Body of pancreas (tissue), 4 donors: ENCODE results near the gene TSHZ3. TPM values are rescaled to one million over a fixed set of nuclear protein-coding genes. Genes with fewer than 3 reads are reported as not detected.

ENCODE experiments used
- ATAC-seq: fragments of 150-250 bp; one replicate; pipeline ENCODE4 v1.9.1; 2016
- DNase-seq, 4 donors: peaks; one replicate each; pipeline ENCODE4 v3.0.0-alpha.2; 2019
- H3K27ac ChIP-seq, 4 donors: fragments of 200-600 bp; sonication (generic); 1 replicate in 3 of 4; 2 replicates in 1 of 4; pipeline versions ENCODE4 v1.5.1 to v1.6.1; 2016 to 2019; ENCODE audit warnings: mild to moderate bottlenecking in 1 of 4, mixed read lengths in 1 of 4, moderate library complexity in 1 of 4
- H3K27me3 ChIP-seq, 2 donors: fragments of 200-600 bp; sonication (generic); one replicate each; pipeline ENCODE4 v1.6.0; 2016; ENCODE audit warnings: mild to moderate bottlenecking in 1 of 2
- H3K36me3 ChIP-seq, 2 donors: fragments of 200-600 bp; sonication (generic); replicated peaks in 1 of 2; 2 replicates each; pipeline ENCODE4 v1.5.1; 2016; ENCODE audit warnings: low read depth in 2 of 2; ENCODE audit not compliant: insufficient read depth in 1 of 2
- H3K4me1 ChIP-seq: fragments of 200-600 bp; sonication (generic); one replicate; pipeline ENCODE4 v1.6.0; 2016
- H3K4me3 ChIP-seq, 2 donors: fragments of 200-600 bp; sonication (generic); 1 replicate in 1 of 2; 2 replicates in 1 of 2; pipeline ENCODE4 v1.5.1; 2016 to 2019
- H3K9me3 ChIP-seq, 3 donors: fragments of 200-600 bp; sonication (generic); 1 replicate in 2 of 3; 2 replicates in 1 of 3; pipeline ENCODE4 v1.5.1; 2016
- CTCF ChIP-seq, 7 experiments: fragments of 450-650 bp in 4 of 7; fragments of 200-600 bp in 3 of 7; sonication (generic) in 3 of 7; IDR thresholded peaks; one replicate each; pipeline ENCODE4 v1.5.1; 2016 to 2019; ENCODE audit warnings: antibody characterized with exemption in 7 of 7
- POLR2A ChIP-seq, 3 donors: fragments of 450-650 bp; IDR thresholded peaks; one replicate each; pipeline ENCODE4 v1.6.1; 2016; ENCODE audit warnings: antibody characterized with exemption in 3 of 3, mild to moderate bottlenecking in 2 of 3
- WGBS, 2 donors: methylation state at CpG; one replicate each; pipeline ENCODE4 v1.1.5; 2017; 5-methylcytosine and 5-hydroxymethylcytosine counted together
- intact Hi-C: fragments of 100-400 bp; cut with DNase I; formaldehyde crosslinking; loops from one replicate; pipeline ENCODE4 v1.15.1; 2023
- total RNA-seq, 2 donors: library from RNA; depleted of rRNA; stranded (reverse); fragments of >200 nt; gene quantifications; one replicate each; pipeline ENCODE4 v1.1.0, GENCODE V29; 2016

The TSHZ3 gene
- total RNA-seq, 2 donors from 2014 or later = 1.3 to 3.0 TPM

GRCh38 chr19:31317093-31317492 is 32.1 kb downstream of the TSHZ3 start:
- Histone ChIP-seq H3K9me3 (no peaks in the 10 kb centered on the region), H3K36me3 (no peaks in the 10 kb centered on the region), H3K27ac (no peak overlapping the region), H3K27me3 (no peaks in the 10 kb centered on the region), H3K4me1 (peaks cover 4% of the 10 kb centered on the region), H3K4me3 (no peak overlapping the region)
- TF ChIP-seq POLR2A (IDR thresholded peaks at IDR 0.05) = no peak
- TF ChIP-seq CTCF (IDR thresholded peaks at IDR 0.05) = no peak
- DNase-seq = no peak
- intact Hi-C loops = no loop called here
- WGBS, 2 donors = 75 to 83% methylated on average over 5 to 6 of the region's 6 CpGs
- no peak for ATAC-seq

- H3K36me3 ChIP-seq = no peaks in the 10 kb centered on the region
- H3K27me3 ChIP-seq = no peaks in the 10 kb centered on the region
- peaks cover 4% of the 10 kb centered on the region for H3K4me1 ChIP-seq
- H3K27ac ChIP-seq = peak overlapping the region in 2 of 4 donors; percentile 18 to 54
- intact Hi-C loops = no loop called here
- no peaks in the 10 kb centered on the region for H3K9me3 ChIP-seq
- peak; percentile 68 for ATAC-seq
- 57 to 61% methylated on average over 12 of the region's 12 CpGs for WGBS, 2 donors
- TF ChIP-seq POLR2A (IDR thresholded peaks at IDR 0.05) (no peak), CTCF (IDR thresholded peaks at IDR 0.05) (no peak)
- DNase-seq = peak in 2 of 4 donors; percentile 19 to 54
- H3K4me3 ChIP-seq = no peak overlapping the region
Measured at GRCh38 chr19:31316201-31316951, 32.9 kb downstream of the TSHZ3 start.

- no peaks in the 10 kb centered on the region for H3K36me3 ChIP-seq
- H3K4me1 ChIP-seq = peaks cover 4% of the 10 kb centered on the region
- H3K27ac ChIP-seq = no peak overlapping the region
- DNase-seq (no peak), ATAC-seq (no peak)
- 45 to 49% methylated on average over 5 of the region's 5 CpGs for WGBS, 2 donors
- intact Hi-C loops = no loop called here
- TF ChIP-seq CTCF (IDR thresholded peaks at IDR 0.05) (no peak), POLR2A (IDR thresholded peaks at IDR 0.05) (no peak)
- H3K27me3 ChIP-seq = no peaks in the 10 kb centered on the region
- H3K4me3 ChIP-seq = no peak overlapping the region
- no peaks in the 10 kb centered on the region for H3K9me3 ChIP-seq
Measured at GRCh38 chr19:31315652-31316051, 33.6 kb downstream of the TSHZ3 start.

- intact Hi-C loops = no loop called here
- Histone ChIP-seq H3K4me1 (peaks cover 4% of the 10 kb centered on the region), H3K36me3 (no peaks in the 10 kb centered on the region), H3K4me3 (no peak overlapping the region), H3K27me3 (no peaks in the 10 kb centered on the region), H3K27ac (no peak overlapping the region), H3K9me3 (no peaks in the 10 kb centered on the region)
- ATAC-seq = no peak
- WGBS, 2 donors = 68 to 76% methylated on average over 14 of the region's 14 CpGs
- no peak for DNase-seq
- no peak for TF ChIP-seq POLR2A (IDR thresholded peaks at IDR 0.05)
- no peak for TF ChIP-seq CTCF (IDR thresholded peaks at IDR 0.05)
Measured at GRCh38 chr19:31314849-31315629, 34.2 kb downstream of the TSHZ3 start.
